Muscle layer of colon (tissue), 2 donors: Measurements from ENCODE around the gene THOC5.

Experiments used
- H3K27ac ChIP-seq: one replicate; pipeline ENCODE4 v1.7.0; 2013; ENCODE audit warnings: low read depth, mild to moderate bottlenecking, low read length, moderate library complexity
- H3K27me3 ChIP-seq, 2 donors: one replicate each; pipeline ENCODE4 v1.7.0; 2013; ENCODE audit warnings: low read length in 2 of 2, mild to moderate bottlenecking in 2 of 2; ENCODE audit not compliant: insufficient read depth in 2 of 2, control insufficient read depth in 1 of 2
- H3K36me3 ChIP-seq: one replicate; pipeline ENCODE4 v1.7.0; 2013; ENCODE audit warnings: mild to moderate bottlenecking, low read length; ENCODE audit not compliant: insufficient read depth
- H3K4me1 ChIP-seq: one replicate; pipeline ENCODE4 v1.7.0; 2013; ENCODE audit warnings: mild to moderate bottlenecking, low read length; ENCODE audit not compliant: insufficient read depth
- H3K4me3 ChIP-seq, 2 donors: one replicate each; pipeline ENCODE4 v1.7.0; 2013; ENCODE audit warnings: low read length in 2 of 2, low read depth in 1 of 2, mild to moderate bottlenecking in 1 of 2, moderate library complexity in 1 of 2
- H3K9ac ChIP-seq: one replicate; pipeline ENCODE4 v1.7.0; 2013; ENCODE audit warnings: low read length
- H3K9me3 ChIP-seq: one replicate; pipeline ENCODE4 v1.7.0; 2013; ENCODE audit warnings: mild to moderate bottlenecking, low read length
- donor health status: abdominal sarcoma.
- donor health status: Adenocarcinoma of cecum.

THOC5 gene

GRCh38 chr22:29464581-29464980, 89.0 kb downstream of the THOC5 start:
- no peaks in the 10 kb centered on the region for H3K36me3 ChIP-seq
- H3K9ac ChIP-seq: no peak overlapping the region
- H3K27ac ChIP-seq: no peak overlapping the region
- H3K27me3 ChIP-seq: no peaks in the 10 kb centered on the region
- no peaks in the 10 kb centered on the region for H3K4me1 ChIP-seq
- H3K4me3 ChIP-seq: no peak overlapping the region
- no peaks in the 10 kb centered on the region for H3K9me3 ChIP-seq

DNA sequence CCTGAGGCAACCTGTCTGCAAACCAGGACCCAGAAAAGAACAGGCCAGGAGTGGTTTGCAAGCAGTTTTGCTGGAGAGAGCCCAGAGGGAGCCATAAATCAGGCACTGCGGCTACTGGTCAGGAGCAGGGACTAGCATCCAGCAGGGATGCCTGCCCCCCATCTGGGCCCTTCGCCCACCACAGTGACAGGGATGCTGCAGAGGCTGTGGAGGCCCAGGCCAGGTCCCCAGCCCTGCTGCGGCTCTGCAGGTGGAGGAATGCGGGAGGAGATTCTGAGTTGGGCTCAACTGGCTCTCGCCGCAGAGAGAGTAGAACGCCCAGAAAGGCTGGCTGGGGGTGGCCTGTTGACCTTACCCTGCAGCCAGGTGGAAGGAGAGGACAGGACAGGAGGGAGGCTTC, 89.9 kb downstream of the THOC5 start:
- Histone ChIP-seq H3K9me3 (no peaks in the 10 kb centered on the region), H3K27me3 (no peaks in the 10 kb centered on the region), H3K4me3 (no peak overlapping the region), H3K4me1 (no peaks in the 10 kb centered on the region), H3K9ac (no peak overlapping the region), H3K36me3 (no peaks in the 10 kb centered on the region), H3K27ac (no peak overlapping the region)

DNA sequence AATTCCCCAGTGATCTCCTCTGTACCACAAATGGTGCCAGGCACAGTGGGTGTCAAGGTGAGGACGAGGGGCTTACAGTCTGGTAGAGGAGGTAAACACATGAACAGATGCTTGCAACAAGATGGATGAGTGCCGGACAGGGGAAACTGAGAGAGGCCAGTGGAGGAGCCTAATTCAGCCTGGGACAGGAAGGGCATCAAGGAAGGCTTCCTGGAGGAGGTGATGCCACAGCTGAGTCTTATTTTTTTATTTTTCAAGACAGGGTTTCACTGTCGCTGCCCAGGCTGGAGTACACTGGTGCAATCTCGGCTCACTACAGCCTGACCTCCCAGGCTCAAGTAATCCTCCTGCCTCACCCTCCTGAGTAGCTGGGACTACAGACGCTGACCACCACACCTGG, 92.3 kb downstream of the THOC5 start:
- H3K36me3 ChIP-seq: no peaks in the 10 kb centered on the region

DNA sequence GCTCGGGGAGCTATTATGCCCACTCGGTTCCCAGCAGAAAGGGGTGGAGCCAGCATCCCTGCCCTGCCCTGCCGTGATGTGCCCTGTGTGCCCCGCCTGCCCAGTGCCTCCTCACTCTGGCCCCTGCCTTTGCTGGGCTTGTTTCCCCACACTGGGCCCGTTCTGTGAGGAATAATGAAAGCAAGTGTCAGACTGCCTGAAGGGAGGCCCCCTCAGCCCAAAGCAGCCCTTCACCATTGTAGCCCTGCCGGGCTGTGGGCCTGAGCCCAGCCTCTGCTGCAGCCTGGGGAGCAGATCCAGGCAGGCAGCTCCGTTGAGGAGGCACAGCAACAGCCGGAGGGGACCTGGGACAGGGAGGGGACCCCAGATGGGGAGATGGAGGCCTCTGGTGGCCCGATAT, 93.8 kb downstream of the THOC5 start:
- H3K9me3 ChIP-seq: no peaks in the 10 kb centered on the region
- peaks cover 4% of the 10 kb centered on the region for H3K4me1 ChIP-seq
- no peaks in the 10 kb centered on the region for H3K27me3 ChIP-seq
- no peaks in the 10 kb centered on the region for H3K36me3 ChIP-seq
- H3K9ac ChIP-seq: no peak overlapping the region
- no peak overlapping the region for H3K27ac ChIP-seq
- H3K4me3 ChIP-seq: no peak overlapping the region

More for the DNA sequence above, 92.3 kb downstream of the THOC5 start:
- H3K27ac ChIP-seq: no peak overlapping the region
- no peaks in the 10 kb centered on the region for H3K4me1 ChIP-seq
- no peak overlapping the region for H3K9ac ChIP-seq
- H3K9me3 ChIP-seq: no peaks in the 10 kb centered on the region
- H3K27me3 ChIP-seq: no peaks in the 10 kb centered on the region
- H3K4me3 ChIP-seq: no peak overlapping the region

- H3K4me1 ChIP-seq: peaks cover 14% of the 10 kb centered on the region
- no peaks in the 10 kb centered on the region for H3K9me3 ChIP-seq
- no peak overlapping the region for H3K27ac ChIP-seq
- no peaks in the 10 kb centered on the region for H3K36me3 ChIP-seq
- H3K9ac ChIP-seq: no peak overlapping the region
- no peaks in the 10 kb centered on the region for H3K27me3 ChIP-seq
- H3K4me3 ChIP-seq: no peak overlapping the region
Measured at GRCh38 chr22:29458551-29458950, 95.0 kb downstream of the THOC5 start.

DNA sequence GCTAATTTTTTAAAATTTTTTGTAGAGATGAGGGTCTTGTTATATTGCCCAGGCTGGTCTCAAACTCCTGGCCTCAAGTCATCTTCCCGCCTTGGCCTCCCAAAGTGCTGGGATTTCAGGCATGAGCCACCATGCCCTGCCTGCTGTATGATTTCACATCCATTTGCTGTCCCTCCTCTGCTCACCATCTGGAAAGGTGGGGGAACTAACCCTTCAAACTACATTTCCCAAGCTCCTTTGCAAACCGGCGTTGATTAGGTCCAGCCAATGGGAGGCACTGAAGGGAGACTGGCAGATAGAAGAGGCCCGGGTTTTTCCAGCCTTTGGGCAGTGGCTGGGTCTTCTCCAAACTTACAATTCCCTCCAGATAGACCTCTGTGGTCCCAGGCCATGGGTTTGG, 95.8 kb downstream of the THOC5 start:
- H3K9me3 ChIP-seq: no peaks in the 10 kb centered on the region
- H3K4me1 ChIP-seq: peaks cover 14% of the 10 kb centered on the region
- H3K27ac ChIP-seq: no peak overlapping the region
- no peaks in the 10 kb centered on the region for H3K36me3 ChIP-seq
- H3K9ac ChIP-seq: no peak overlapping the region
- H3K4me3 ChIP-seq: no peak overlapping the region
- no peaks in the 10 kb centered on the region for H3K27me3 ChIP-seq

GRCh38 chr22:29456211-29456671, 97.3 kb downstream of the THOC5 start:
- H3K27ac ChIP-seq: no peak overlapping the region

More at GRCh38 chr22:29456211-29456671, 97.3 kb downstream of the THOC5 start:
- Histone ChIP-seq H3K4me3 (no peak overlapping the region), H3K36me3 (no peaks in the 10 kb centered on the region), H3K27me3 (no peaks in the 10 kb centered on the region), H3K9me3 (no peaks in the 10 kb centered on the region), H3K4me1 (peaks cover 14% of the 10 kb centered on the region), H3K9ac (no peak overlapping the region)
